Stomach (tissue), 4 donors: Measurements from ENCODE around the gene NIM1K.
A peak's percentile ranks its signal among the peaks of the same experiment; 100 is the strongest.

ENCODE experiments used
- CTCF ChIP-seq, 7 experiments: fragments of 450-650 bp in 4 of 7; fragments of 200-600 bp in 3 of 7; sonication (generic) in 3 of 7; IDR thresholded peaks; one replicate each; pipeline ENCODE4 v1.5.1; 2016 to 2019; ENCODE audit warnings: antibody characterized with exemption in 7 of 7, control low read depth in 2 of 7, mild to moderate bottlenecking in 1 of 7
- POLR2A ChIP-seq, 4 donors: fragments of 450-650 bp; IDR thresholded peaks; one replicate each; pipeline ENCODE4 v1.6.1; 2016; ENCODE audit warnings: antibody characterized with exemption in 4 of 4, control low read depth in 2 of 4, mild to moderate bottlenecking in 1 of 4, moderate library complexity in 1 of 4

GRCh38 chr5:43227655-43228054, 35.6 kb downstream of the NIM1K start:
- peak in 3 of 7 experiments; percentile 18 to 30 (median 23) for TF ChIP-seq CTCF (IDR thresholded peaks at IDR 0.05)
- TF ChIP-seq POLR2A (IDR thresholded peaks at IDR 0.05) = no peak
